HEK293T (cell line): ENCODE results near the gene TCF15.
"Not testable (repeated sequence)": the region's sequence is repeated elsewhere in the genome, so short reads cannot be mapped to it uniquely, and the experiment has no call there.

Experiments
- CTCF ChIA-PET: fragments of 350-600 bp; formaldehyde crosslinking; extraction: SDS; loops from one replicate; lab custom pipeline; 2021; ENCODE audit warnings: antibody characterized with exemption, inconsistent platforms; lab: Yijun Ruan, JAX
- POLR2A ChIA-PET: fragments of 350-600 bp; formaldehyde crosslinking; extraction: SDS; loops from one replicate; lab custom pipeline; 2020; ENCODE audit warnings: antibody characterized with exemption, inconsistent platforms; lab: Yijun Ruan, JAX
- DNase-seq: peaks from one replicate; pipeline ENCODE4 v3.0.0; 2012; ENCODE audit warnings: mixed read lengths; ENCODE audit errors: extremely low spot score
- ARNT ChIP-seq: fragments of 450-650 bp; IDR thresholded peaks from 2 replicates; pipeline ENCODE4 v1.6.1; 2017; ENCODE audit warnings: mild to moderate bottlenecking
- BHLHE40 ChIP-seq: fragments of 450-650 bp; IDR thresholded peaks from 2 replicates; pipeline ENCODE4 v1.6.1; 2016; ENCODE audit warnings: mild to moderate bottlenecking, moderate library complexity, borderline replicate concordance
- CTBP1 ChIP-seq: fragments of 450-650 bp; IDR thresholded peaks from 2 replicates; pipeline ENCODE4 v1.6.1; 2016; ENCODE audit warnings: borderline replicate concordance
- ELF4 ChIP-seq: fragments of 450-650 bp; IDR thresholded peaks from 2 replicates; pipeline ENCODE4 v1.6.1; 2017; ENCODE audit warnings: antibody characterized with exemption
- FOXA1 ChIP-seq: fragments of 450-650 bp; IDR thresholded peaks from 2 replicates; pipeline ENCODE4 v1.6.1; 2016; ENCODE audit warnings: mild to moderate bottlenecking
- FOXK2 ChIP-seq: fragments of 450-650 bp; IDR thresholded peaks from 2 replicates; pipeline ENCODE4 v1.6.1; 2016; ENCODE audit warnings: mild to moderate bottlenecking
- FOXM1 ChIP-seq: fragments of 450-650 bp; IDR thresholded peaks from 2 replicates; pipeline ENCODE4 v1.6.1; 2017; ENCODE audit warnings: mild to moderate bottlenecking, borderline replicate concordance
- HDGF ChIP-seq: fragments of 450-650 bp; IDR thresholded peaks from 2 replicates; pipeline ENCODE4 v1.6.1; 2017; ENCODE audit warnings: antibody characterized with exemption, borderline replicate concordance
- L3MBTL2 ChIP-seq: fragments of 450-650 bp; conservative IDR thresholded peaks from 2 replicates; pipeline ENCODE4 v1.6.1; 2016; ENCODE audit warnings: mild to moderate bottlenecking
- LEF1 ChIP-seq: fragments of 450-650 bp; IDR thresholded peaks from 2 replicates; pipeline ENCODE4 v1.6.1; 2017; ENCODE audit warnings: mild to moderate bottlenecking, borderline replicate concordance
- NFRKB ChIP-seq: fragments of 450-650 bp; IDR thresholded peaks from 2 replicates; pipeline ENCODE4 v1.6.1; 2016; ENCODE audit warnings: mild to moderate bottlenecking, moderate library complexity
- SP1 ChIP-seq: fragments of 450-650 bp; IDR thresholded peaks from 2 replicates; pipeline ENCODE4 v1.6.1; 2017
- SUZ12 ChIP-seq: fragments of 450-650 bp; IDR thresholded peaks from 2 replicates; pipeline ENCODE4 v1.6.1; 2016; ENCODE audit warnings: mild to moderate bottlenecking
- TARDBP ChIP-seq: fragments of 450-650 bp; IDR thresholded peaks from 2 replicates; pipeline ENCODE4 v1.6.1; 2016
- ZNF384 ChIP-seq: fragments of 450-650 bp; IDR thresholded peaks from 2 replicates; pipeline ENCODE4 v1.6.1; 2016
- TF ChIP-seq, protein P1 (sequence below): fragments of 450-650 bp; IDR thresholded peaks from 2 replicates; pipeline ENCODE4 v1.6.1; 2016

Gene TCF15

DNA sequence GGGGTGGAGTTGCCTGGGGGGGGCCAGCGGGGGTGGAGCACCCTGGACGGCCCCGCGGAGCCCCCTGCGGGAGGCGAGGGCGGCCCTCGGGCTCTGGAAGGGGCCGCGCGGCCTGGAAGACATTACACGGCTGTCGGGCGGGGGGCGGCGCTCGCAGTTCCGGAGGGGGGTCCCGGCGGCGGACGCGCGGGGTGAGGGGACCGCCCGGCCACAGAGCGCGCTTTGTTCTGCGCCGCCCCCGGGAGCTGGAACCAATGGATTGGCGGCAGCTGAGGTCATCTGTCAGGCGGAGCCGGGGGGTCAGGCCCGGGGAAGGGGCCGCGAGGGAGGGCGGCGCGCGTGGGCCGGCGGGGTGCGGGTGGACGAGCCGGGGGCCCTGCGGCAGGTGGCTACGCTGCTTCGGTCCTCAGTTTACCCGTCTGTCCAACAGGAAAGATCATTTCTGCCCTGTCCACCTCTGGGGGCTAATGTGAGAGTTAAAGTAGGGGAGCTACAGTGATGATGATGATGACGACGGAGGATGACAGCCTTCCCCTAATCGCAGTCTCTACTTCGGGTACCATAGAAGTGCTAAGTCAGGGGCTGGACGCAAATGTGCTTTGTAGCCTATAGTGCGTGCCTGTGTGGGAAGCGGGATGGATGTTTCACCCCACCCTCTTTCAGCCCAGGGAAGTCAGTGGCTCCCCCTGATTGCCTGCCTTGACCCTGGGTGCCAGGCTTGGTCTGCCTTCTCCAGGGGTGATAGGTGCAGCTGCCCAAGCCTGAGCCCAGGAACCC lies 32.5 kb upstream of the TCF15 start:
- ChIA-PET POLR2A (interaction anchor here (0.7 kb wide), 1 partner anchor 70 kb away, joined by 3 read pairs; no protein-coding TSS in a partner anchor), CTCF (no interaction called here)
- TF ChIP-seq SUZ12 = no peak
- no peak for TF ChIP-seq ELF4
- TF ChIP-seq FOXK2 = no peak
- no peak for TF ChIP-seq HDGF
- no peak for TF ChIP-seq FOXM1
- no peak for TF ChIP-seq SP1
- TF ChIP-seq BHLHE40 = no peak
- TF ChIP-seq FOXA1 = no peak
- no peak for TF ChIP-seq ZNF384
- no peak for TF ChIP-seq TARDBP
- TF ChIP-seq CTBP1 = no peak
- TF ChIP-seq, protein P1, sequence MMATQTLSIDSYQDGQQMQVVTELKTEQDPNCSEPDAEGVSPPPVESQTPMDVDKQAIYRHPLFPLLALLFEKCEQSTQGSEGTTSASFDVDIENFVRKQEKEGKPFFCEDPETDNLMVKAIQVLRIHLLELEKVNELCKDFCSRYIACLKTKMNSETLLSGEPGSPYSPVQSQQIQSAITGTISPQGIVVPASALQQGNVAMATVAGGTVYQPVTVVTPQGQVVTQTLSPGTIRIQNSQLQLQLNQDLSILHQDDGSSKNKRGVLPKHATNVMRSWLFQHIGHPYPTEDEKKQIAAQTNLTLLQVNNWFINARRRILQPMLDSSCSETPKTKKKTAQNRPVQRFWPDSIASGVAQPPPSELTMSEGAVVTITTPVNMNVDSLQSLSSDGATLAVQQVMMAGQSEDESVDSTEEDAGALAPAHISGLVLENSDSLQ = no peak
- TF ChIP-seq LEF1 = no peak
- TF ChIP-seq NFRKB = no peak
- no peak for TF ChIP-seq L3MBTL2
- TF ChIP-seq ARNT = no peak
- DNase-seq = no peak

DNA sequence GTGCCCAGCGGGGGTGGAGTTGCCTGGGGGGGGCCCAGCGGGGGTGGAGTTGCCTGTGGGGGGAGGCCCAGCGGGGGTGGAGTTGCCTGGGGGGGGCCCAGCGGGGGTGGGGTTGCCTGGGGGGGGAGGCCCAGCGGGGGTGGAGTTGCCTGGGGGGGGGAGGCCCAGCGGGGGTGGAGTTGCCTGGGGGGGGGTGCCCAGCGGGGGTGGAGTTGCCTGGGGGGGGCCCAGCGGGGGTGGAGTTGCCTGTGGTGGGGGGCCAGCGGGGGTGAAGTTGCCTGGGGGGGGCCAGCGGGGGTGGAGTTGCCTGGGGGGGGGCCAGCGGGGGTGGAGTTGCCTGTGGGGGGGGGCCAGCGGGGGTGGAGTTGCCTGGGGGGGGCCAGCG lies 31.9 kb upstream of the TCF15 start:
- DNase-seq, CTCF ChIA-PET: not testable (repeated sequence)
- POLR2A ChIA-PET = interaction anchor here (0.7 kb wide), 1 partner anchor 69 kb away, joined by 3 read pairs; no protein-coding TSS in a partner anchor

DNA sequence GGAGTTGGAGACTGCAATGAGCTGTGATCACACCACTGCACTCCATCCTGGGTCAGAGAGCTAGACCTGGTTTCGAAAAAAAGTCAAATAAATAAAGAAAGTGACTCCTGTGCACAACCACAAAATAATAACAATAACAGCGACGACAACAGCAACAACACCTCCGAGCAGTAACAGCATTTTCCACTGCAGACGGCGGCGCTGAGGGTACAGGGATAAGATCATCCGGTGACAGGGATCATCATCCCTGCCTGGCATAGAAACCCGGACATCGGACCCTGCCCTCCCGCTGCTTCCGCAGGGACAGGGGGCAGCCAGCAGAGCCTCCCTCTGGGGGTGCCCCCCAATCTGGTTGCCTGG lies 31.4 kb upstream of the TCF15 start:
- ChIA-PET CTCF (no interaction called here), POLR2A (no interaction called here)
- TF ChIP-seq, protein P1 = no peak
- no peak for TF ChIP-seq FOXA1
- no peak for TF ChIP-seq LEF1
- no peak for TF ChIP-seq NFRKB
- TF ChIP-seq SP1 = no peak
- TF ChIP-seq CTBP1 = no peak
- no peak for TF ChIP-seq FOXK2
- no peak for TF ChIP-seq FOXM1
- DNase-seq = peak; percentile 45

DNA sequence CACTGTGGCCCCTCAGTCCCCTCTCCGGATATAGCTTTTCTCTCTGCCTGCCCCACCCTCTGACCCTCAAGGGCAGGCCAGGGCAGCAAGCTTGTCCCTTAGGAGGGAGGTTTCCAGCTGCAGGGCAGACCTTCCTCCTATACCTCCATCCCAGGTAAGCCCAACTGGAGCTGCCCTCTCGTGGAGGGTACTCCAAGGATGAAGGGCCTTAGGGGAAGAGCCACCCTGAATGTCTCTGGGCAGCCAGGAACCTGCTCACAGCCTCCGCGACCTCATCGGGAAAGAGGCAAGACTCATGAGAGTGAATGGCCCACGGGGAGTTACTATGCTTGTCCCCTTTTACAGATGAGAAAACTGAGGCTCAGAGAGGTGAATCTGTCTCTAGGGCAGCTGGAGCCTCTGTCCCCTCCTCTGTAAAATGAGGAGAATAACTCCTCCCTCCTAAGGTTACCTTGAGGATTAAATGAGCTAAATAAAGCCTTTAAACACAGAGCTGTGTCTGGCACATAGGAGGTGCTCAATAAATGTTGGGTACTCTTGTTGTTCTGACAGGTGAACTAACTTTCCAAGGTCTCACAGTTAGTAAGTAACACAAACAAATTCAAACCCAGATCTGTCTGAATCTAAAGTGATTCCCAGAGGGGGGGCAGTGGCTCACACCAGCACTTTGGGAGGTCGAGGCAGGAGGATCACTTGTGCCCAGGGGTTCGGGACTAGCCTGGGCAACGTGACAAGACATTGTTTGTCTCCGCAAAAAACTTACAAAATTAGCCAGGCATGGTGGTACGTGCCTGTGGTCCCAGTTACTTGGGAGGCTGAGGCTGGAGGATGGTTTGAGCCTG lies 30.8 kb upstream of the TCF15 start:
- DNase-seq = no peak
- CTCF ChIA-PET = interaction anchor here (1.1 kb wide), 1 partner anchor 26 kb away, joined by 3 read pairs; no protein-coding TSS in a partner anchor
- POLR2A ChIA-PET = no interaction called here
- TF ChIP-seq NFRKB = no peak

DNA sequence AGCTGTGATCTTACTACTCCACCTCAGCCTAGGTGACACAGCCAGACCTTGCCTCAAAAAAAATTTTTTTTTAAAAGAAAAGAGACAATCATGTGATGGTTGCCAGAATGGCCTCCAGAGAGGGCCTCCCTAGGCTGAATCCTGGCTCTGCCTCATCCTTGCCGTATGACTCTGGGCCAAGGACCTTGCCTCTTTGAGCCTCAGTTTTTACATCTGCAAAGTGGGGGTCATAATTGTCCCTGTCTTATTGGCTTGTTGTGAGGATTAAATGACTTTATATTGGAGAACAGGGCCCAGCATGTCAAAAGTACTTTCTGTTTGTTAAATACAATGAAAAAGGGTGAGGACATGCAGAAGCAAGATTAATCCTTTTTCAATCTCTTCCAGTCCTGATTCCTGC lies 28.5 kb upstream of the TCF15 start:
- CTCF ChIA-PET = interaction anchor here (1.7 kb wide), 1 partner anchor 9 kb away, joined by 3 read pairs; no protein-coding TSS in a partner anchor
- TF ChIP-seq FOXK2 (no peak), FOXM1 (no peak), SP1 (no peak), SUZ12 (no peak), HDGF (no peak), ZNF384 (no peak)
- TF ChIP-seq, protein P1 = no peak
- POLR2A ChIA-PET = no interaction called here
- DNase-seq = no peak

DNA sequence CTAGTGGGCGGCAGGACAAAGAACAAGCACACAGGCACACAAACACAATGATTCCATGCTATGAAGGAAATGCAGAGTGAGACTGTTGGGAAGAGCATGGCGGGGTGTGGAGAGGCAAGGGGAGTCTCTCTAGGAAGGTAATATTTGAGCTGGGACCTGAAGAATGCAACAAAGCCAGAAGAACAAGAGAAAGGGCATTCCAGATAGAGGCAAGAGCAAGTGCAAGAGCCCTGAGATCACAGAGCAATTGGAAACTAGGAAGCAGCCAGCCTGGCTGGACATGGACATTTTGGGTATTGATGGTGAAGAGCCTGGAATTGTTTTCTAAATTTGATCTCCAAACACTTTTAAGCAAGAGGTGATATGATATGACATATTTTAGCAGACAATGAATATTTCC lies 27.4 kb upstream of the TCF15 start:
- no peak for TF ChIP-seq ZNF384
- no peak for TF ChIP-seq SUZ12
- no peak for TF ChIP-seq HDGF
- TF ChIP-seq L3MBTL2 = no peak
- TF ChIP-seq ELF4 = no peak
- TF ChIP-seq BHLHE40 = no peak
- no peak for TF ChIP-seq FOXM1
- TF ChIP-seq, protein P1 = no peak
- no peak for TF ChIP-seq ARNT
- POLR2A ChIA-PET = interaction anchor here (0.8 kb wide), 1 partner anchor 82 kb away, joined by 3 read pairs; no protein-coding TSS in a partner anchor
- CTCF ChIA-PET = no interaction called here
- DNase-seq = no peak
